Upper lobe of right lung (tissue), 1 donor: ENCODE results near the gene STK4. TPM values are rescaled to one million over a fixed set of nuclear protein-coding genes. Genes with fewer than 3 reads are reported as not detected.

Source experiments
- ATAC-seq: fragments of 200-7000 bp; cut with Tn5 transposase; one replicate; pipeline ENCODE4 v1.9.1; 2020; ENCODE audit warnings: mild to moderate bottlenecking, moderate library complexity
- DNase-seq: peaks from one replicate; pipeline ENCODE4 v3.0.0-alpha.2; 2020
- H3K27ac ChIP-seq: fragments of 200-600 bp; one replicate; pipeline ENCODE4 v1.8.0; 2022
- H3K27me3 ChIP-seq: fragments of 200-600 bp; one replicate; pipeline ENCODE4 v1.8.0; 2022; ENCODE audit warnings: mild to moderate bottlenecking
- H3K36me3 ChIP-seq: fragments of 200-600 bp; one replicate; pipeline ENCODE4 v1.8.0; 2022
- H3K4me1 ChIP-seq: fragments of 200-600 bp; one replicate; pipeline ENCODE4 v1.8.0; 2022
- H3K4me3 ChIP-seq: fragments of 200-600 bp; one replicate; pipeline ENCODE4 v1.8.0; 2022; ENCODE audit warnings: mild to moderate bottlenecking
- H3K9me3 ChIP-seq: fragments of 200-600 bp; one replicate; pipeline ENCODE4 v1.8.0; 2022
- CTCF ChIP-seq: fragments of 200-600 bp; IDR thresholded peaks from one replicate; pipeline ENCODE4 v1.8.0; 2022; ENCODE audit warnings: antibody characterized with exemption
- intact Hi-C: fragments of 100-400 bp; cut with DNase I; formaldehyde crosslinking; loops from one replicate; pipeline ENCODE4 v1.11.0; 2022
- long read RNA-seq: library from polyadenylated mRNA; unstranded; transcript quantifications from one replicate; pipeline ENCODE4 v2.0.0, GENCODE V29; 2021
- total RNA-seq: library from RNA; stranded (reverse); fragmentation: NEBNext Ultra II Directional; extraction: Animal tissue kit (Norgen Biotek cat#: 25700); gene quantifications from one replicate; pipeline ENCODE4 v1.2.1, GENCODE V29; 2021
- donor health status: DM: no; HTN: yes; CAD: no; lungs with severe emphysema.

The STK4 gene
- 52.6 TPM for total RNA-seq
- long read RNA-seq, full-length matches to known transcripts: 13 of 32 reads
- long read RNA-seq, partial matches to known transcripts: 4 of 32 reads
- long read RNA-seq, other reads (novel, unspliced or antisense): 15 of 32 reads

- intact Hi-C loops: no loop called here
- peak; percentile 52 for TF ChIP-seq CTCF
- peak; percentile 97 for DNase-seq
- no peaks in the 10 kb centered on the region for H3K9me3 ChIP-seq
- H3K27me3 ChIP-seq: no peaks in the 10 kb centered on the region
- peaks cover 30% of the 10 kb centered on the region for H3K4me1 ChIP-seq
- no peaks in the 10 kb centered on the region for H3K36me3 ChIP-seq
- ATAC-seq: peak; percentile 98
- peak within 1 kb of the TSS; percentile 94 for H3K27ac ChIP-seq
- H3K4me3 ChIP-seq: peak within 1 kb of the TSS; percentile 94
These were observed at the start of gene STK4 for GRCh38 chr20:44966030-44966961. TSS of gene STK4 (plus strand) at chr20:44966512. CDS start at chr20:44966569, 57 bp downstream.

GRCh38 chr20:44916586-44916985 lies 49.7 kb upstream of the STK4 start:
- DNase-seq (no peak), ATAC-seq (no peak)
- peaks cover 9% of the 10 kb centered on the region for H3K36me3 ChIP-seq
- intact Hi-C loops: no loop called here
- no peak for TF ChIP-seq CTCF
- no peaks in the 10 kb centered on the region for H3K27me3 ChIP-seq
- H3K4me1 ChIP-seq: no peaks in the 10 kb centered on the region
- no peak overlapping the region for H3K27ac ChIP-seq
- no peaks in the 10 kb centered on the region for H3K9me3 ChIP-seq
- no peak overlapping the region for H3K4me3 ChIP-seq

- no peak overlapping the region for H3K4me3 ChIP-seq
- no peak for DNase-seq
- ATAC-seq: no peak
- intact Hi-C loops: no loop called here
- H3K27ac ChIP-seq: no peak overlapping the region
- no peaks in the 10 kb centered on the region for H3K27me3 ChIP-seq
- H3K9me3 ChIP-seq: no peaks in the 10 kb centered on the region
- peaks cover 11% of the 10 kb centered on the region for H3K36me3 ChIP-seq
- no peak for TF ChIP-seq CTCF
- H3K4me1 ChIP-seq: no peaks in the 10 kb centered on the region
These were observed 48.9 kb upstream of the STK4 start for GRCh38 chr20:44917399-44917798.

GRCh38 chr20:44918342-44918741 lies 48.0 kb upstream of the STK4 start:
- ATAC-seq: no peak
- no peak for TF ChIP-seq CTCF
- H3K27me3 ChIP-seq: no peaks in the 10 kb centered on the region

GRCh38 chr20:44918761-44919160 lies 47.6 kb upstream of the STK4 start:
- Histone ChIP-seq H3K27ac (no peak overlapping the region), H3K4me1 (no peaks in the 10 kb centered on the region), H3K9me3 (no peaks in the 10 kb centered on the region), H3K27me3 (no peaks in the 10 kb centered on the region), H3K36me3 (peaks cover 9% of the 10 kb centered on the region), H3K4me3 (no peak overlapping the region)
- intact Hi-C loops: no loop called here
- TF ChIP-seq CTCF: no peak
- DNase-seq (no peak), ATAC-seq (no peak)

More at GRCh38 chr20:44918342-44918741, 48.0 kb upstream of the STK4 start:
- Histone ChIP-seq H3K9me3 (no peaks in the 10 kb centered on the region), H3K4me1 (no peaks in the 10 kb centered on the region), H3K4me3 (no peak overlapping the region), H3K36me3 (peaks cover 13% of the 10 kb centered on the region), H3K27ac (no peak overlapping the region)
- intact Hi-C loops: no loop called here
- DNase-seq: no peak
